SK-N-SH (cell line): ENCODE data around the gene ENKUR. TPM values are rescaled to one million over a fixed set of nuclear protein-coding genes. Genes with fewer than 3 reads are reported as not detected.

Experiments
- CTCF ChIA-PET: fragments of 300-600, 350-600 bp; formaldehyde crosslinking; extraction: SDS; loops from one replicate; lab custom pipeline; 2021; lab: Yijun Ruan, JAX
- POLR2A ChIA-PET: fragments of 350-600 bp; sonication (Branson Sonifier 250); formaldehyde crosslinking; extraction: SDS; loops from one replicate; lab custom pipeline; 2020; ENCODE audit warnings: antibody characterized with exemption, inconsistent platforms; lab: Yijun Ruan, JAX
- DNase-seq: peaks from one replicate; pipeline ENCODE4 v3.0.0; 2012
- H2AFZ ChIP-seq: fragments of 200-600 bp; sonication (generic); 2 replicates; pipeline ENCODE4 v1.8.1; 2016; ENCODE audit warnings: antibody characterized with exemption, mild to moderate bottlenecking, low read depth
- H3F3A ChIP-seq: fragments of 200-600 bp; sonication (generic); replicated peaks from 2 replicates; pipeline ENCODE3; 2016; ENCODE audit warnings: antibody characterized with exemption, mild to moderate bottlenecking; ENCODE audit not compliant: insufficient read depth
- H3K27ac ChIP-seq, 2 experiments: fragments of 200-500 bp in 1 of 2; fragments of 200-600 bp in 1 of 2; sonication (Bioruptor generic) in 1 of 2; sonication (generic), shearing (Covaris generic) in 1 of 2; 2 replicates each; pipeline versions ENCODE4 v1.5.1 to v1.6.1; 2014 to 2016; ENCODE audit warnings: low read depth in 2 of 2, inconsistent platforms in 1 of 2, low read length in 1 of 2, mild to moderate bottlenecking in 1 of 2, mixed read lengths in 1 of 2
- H3K27me3 ChIP-seq: fragments of 200-600 bp; sonication (generic), shearing (Covaris generic); 2 replicates; pipeline ENCODE4 v1.6.1; 2016; ENCODE audit warnings: mixed run types; ENCODE audit not compliant: insufficient read depth
- H3K36me3 ChIP-seq, 2 experiments: fragments of 200-500 bp in 1 of 2; fragments of 200-600 bp in 1 of 2; sonication (Bioruptor generic) in 1 of 2; sonication (generic) in 1 of 2; replicated peaks in 1 of 2; 2 replicates each; pipeline versions ENCODE3 to v1.5.1; 2014 to 2016; ENCODE audit warnings: low read length in 1 of 2, mild to moderate bottlenecking in 1 of 2; ENCODE audit not compliant: insufficient read depth in 2 of 2, control insufficient read depth in 1 of 2
- H3K4me1 ChIP-seq, 2 experiments: fragments of 200-500 bp in 1 of 2; fragments of 200-600 bp in 1 of 2; sonication (Bioruptor generic) in 1 of 2; sonication (generic), shearing (Covaris generic) in 1 of 2; 2 replicates each; pipeline versions ENCODE4 v1.5.1 to v1.6.1; 2014 to 2016; ENCODE audit warnings: low read depth in 1 of 2, low read length in 1 of 2, mixed run types in 1 of 2; ENCODE audit not compliant: insufficient read depth in 2 of 2, control insufficient read depth in 1 of 2
- H3K4me2 ChIP-seq: fragments of 200-600 bp; sonication (generic), shearing (Covaris generic); 2 replicates; pipeline ENCODE4 v1.6.1; 2017; ENCODE audit warnings: mixed run types
- H3K4me3 ChIP-seq, 2 experiments: fragments of 200-500 bp in 1 of 2; fragments of 200-600 bp in 1 of 2; sonication (Bioruptor generic) in 1 of 2; sonication (generic), shearing (Covaris generic) in 1 of 2; 2 replicates each; pipeline versions ENCODE4 v1.5.1 to v1.8.1; 2014 to 2016; ENCODE audit warnings: low read depth in 2 of 2, inconsistent platforms in 1 of 2, low read length in 1 of 2, mild to moderate bottlenecking in 1 of 2, mixed read lengths in 1 of 2, moderate library complexity in 1 of 2
- H3K79me2 ChIP-seq: fragments of 200-600 bp; sonication (generic); 2 replicates; pipeline ENCODE4 v1.8.1; 2017; ENCODE audit warnings: mild to moderate bottlenecking; ENCODE audit not compliant: insufficient read depth
- H3K9ac ChIP-seq: fragments of 200-600 bp; sonication (generic); 2 replicates; pipeline ENCODE4 v1.6.1; 2017; ENCODE audit warnings: mixed run types
- H3K9me2 ChIP-seq: fragments of 200-600 bp; sonication (generic); 2 replicates; pipeline ENCODE4 v1.6.1; 2017; ENCODE audit warnings: mixed run types
- H3K9me3 ChIP-seq: fragments of 200-600 bp; sonication (generic); 2 replicates; pipeline ENCODE4 v1.6.1; 2017; ENCODE audit warnings: mixed run types, mild to moderate bottlenecking, moderate library complexity
- H4K20me1 ChIP-seq: fragments of 200-600 bp; sonication (generic); 2 replicates; pipeline ENCODE4 v1.6.1; 2017; ENCODE audit warnings: mild to moderate bottlenecking, mixed run types; ENCODE audit not compliant: insufficient read depth
- CHD2 ChIP-seq: fragments of 150-350 bp; IDR thresholded peaks from 2 replicates; pipeline ENCODE4 v1.6.1; 2018; ENCODE audit warnings: low read length; ENCODE audit not compliant: partially characterized antibody
- EP300 ChIP-seq, 2 experiments: IDR thresholded peaks; 2 replicates each; pipeline versions ENCODE4 v1.4.0 to v1.6.1; 2012; ENCODE audit warnings: borderline replicate concordance in 1 of 2, low read depth in 1 of 2, low read length in 1 of 2
- EZH2phosphoT487 ChIP-seq: fragments of 200-600 bp; sonication (generic); IDR thresholded peaks from 2 replicates; pipeline ENCODE4 v1.6.1; 2017; ENCODE audit warnings: low read depth, mixed run types, mild to moderate bottlenecking, antibody characterized with exemption, moderate library complexity, borderline replicate concordance
- GATA2 ChIP-seq: sonication (generic); formaldehyde crosslinking; IDR thresholded peaks from 2 replicates; pipeline ENCODE4 v1.5.0; 2020; ENCODE audit warnings: mild to moderate bottlenecking, missing genetic modification reagents
- JUND ChIP-seq: IDR thresholded peaks from 2 replicates; pipeline ENCODE4 v1.4.0; 2012
- MXI1 ChIP-seq: IDR thresholded peaks from 2 replicates; pipeline ENCODE4 v1.6.1; 2012; ENCODE audit warnings: mild to moderate bottlenecking, low read depth, low read length, improper control_type of control experiment
- POLR2AphosphoS5 ChIP-seq: IDR thresholded peaks from 2 replicates; pipeline ENCODE4 v1.6.1; 2012; ENCODE audit warnings: low read depth, low read length
- RAD21 ChIP-seq: IDR thresholded peaks from 2 replicates; pipeline ENCODE4 v1.6.1; 2012; ENCODE audit warnings: mild to moderate bottlenecking, low read length
- SIN3A ChIP-seq: IDR thresholded peaks from 2 replicates; pipeline ENCODE4 v1.6.1; 2012; ENCODE audit warnings: low read depth, mild to moderate bottlenecking, low read length, moderate library complexity, borderline replicate concordance
- SMC3 ChIP-seq: IDR thresholded peaks from 2 replicates; pipeline ENCODE4 v1.6.1; 2012; ENCODE audit warnings: low read depth, low read length, improper control_type of control experiment
- TAF1 ChIP-seq: IDR thresholded peaks from 2 replicates; pipeline ENCODE4 v1.6.1; 2012; ENCODE audit warnings: low read depth, mild to moderate bottlenecking, low read length, moderate library complexity, borderline replicate concordance
- TEAD4 ChIP-seq: IDR thresholded peaks from 2 replicates; pipeline ENCODE4 v1.4.0; 2012; ENCODE audit warnings: mild to moderate bottlenecking, borderline replicate concordance; ENCODE audit not compliant: insufficient read depth
- YY1 ChIP-seq: IDR thresholded peaks from 2 replicates; pipeline ENCODE4 v1.4.0; 2012; ENCODE audit warnings: low read depth, mild to moderate bottlenecking
- WGBS: methylation state at CpG from one replicate; pipeline ENCODE4 v1.1.6; 2017; ENCODE audit warnings: low lambda C conversion rate; 5-methylcytosine and 5-hydroxymethylcytosine counted together
- polyA plus RNA-seq, 3 experiments: library from polyadenylated mRNA; depleted of rRNA; stranded (reverse); fragments of >200 nt; gene quantifications; 2 replicates each; pipeline ENCODE4 v1.2.3, GENCODE V29; 2012
- TF ChIP-seq, protein P1 (sequence below): IDR thresholded peaks from 2 replicates; pipeline ENCODE4 v1.4.0; 2012; ENCODE audit warnings: low read depth, borderline replicate concordance
- TF ChIP-seq, protein P2 (sequence below): fragments of 150-350 bp; IDR thresholded peaks from 2 replicates; pipeline ENCODE4 v1.6.1; 2016; ENCODE audit warnings: mild to moderate bottlenecking, low read depth, low read length
- TF ChIP-seq, protein P3 (sequence below): IDR thresholded peaks from 2 replicates; pipeline ENCODE4 v1.4.0; 2012; ENCODE audit warnings: low read depth
- TF ChIP-seq, protein P4 (sequence below): IDR thresholded peaks from 2 replicates; pipeline ENCODE4 v1.4.0; 2012; ENCODE audit warnings: low read depth, borderline replicate concordance
- TF ChIP-seq, protein P5 (sequence below): fragments of 150-350 bp; IDR thresholded peaks from 2 replicates; pipeline ENCODE4 v1.6.1; 2017; ENCODE audit warnings: antibody characterized with exemption, low read length, low read depth, borderline replicate concordance

ENKUR gene
- polyA plus RNA-seq, 1 of the 3 experiments (the other 2 are of a cell fraction): 0.13 TPM

DNA sequence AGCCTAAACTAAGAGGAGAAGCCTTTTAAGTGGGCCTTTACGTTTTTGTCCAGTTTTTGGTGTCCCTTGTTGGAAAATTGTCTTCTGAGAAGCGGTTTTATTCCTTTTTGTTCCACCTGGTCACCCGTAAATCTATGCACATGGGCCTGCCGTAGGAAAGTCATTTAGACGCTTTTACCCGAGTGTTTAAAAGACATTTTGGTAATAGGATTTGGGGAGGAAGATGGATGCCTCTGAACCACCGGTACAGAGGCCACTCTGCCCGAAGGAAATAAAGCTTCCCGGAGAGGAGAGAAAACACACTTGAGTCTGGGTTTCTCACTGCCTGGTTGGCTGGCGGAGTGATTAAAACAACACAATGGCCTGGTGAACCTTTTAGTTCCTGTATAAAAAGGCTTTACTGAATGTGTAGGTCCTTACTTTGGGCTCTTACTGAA is 1.2 kb upstream of the ENKUR start:
- peak; percentile 29 for DNase-seq
- ChIA-PET POLR2A (interaction anchor here (1.2 kb wide), 1 partner anchor 293 kb away, joined by 7 read pairs; no protein-coding TSS in a partner anchor), CTCF (interaction anchor here (0.7 to 1.8 kb wide), 3 partner anchors 63 to 374 kb away, joined by 3 to 8 read pairs (median 4); no protein-coding TSS in a partner anchor)
- peaks cover 11% of the 10 kb centered on the region; the same call in 1 of the 2 replicates for H3K79me2 ChIP-seq
- H3K27ac ChIP-seq: peak overlapping the region; percentile 89 to 98
- H3K9ac ChIP-seq: peak overlapping the region; percentile 78
- TF ChIP-seq YY1 (no peak), GATA2 (CRISPR knock-in tag) (no peak), JUND (no peak), TEAD4 (0 out of 2 replicates have a peak, but pooled peaks have one; percentile 0), SMC3 (no peak), CHD2 (no peak), POLR2AphosphoS5 (0 out of 2 replicates have a peak, but pooled peaks have one; percentile 12)
- TF ChIP-seq, protein P1, sequence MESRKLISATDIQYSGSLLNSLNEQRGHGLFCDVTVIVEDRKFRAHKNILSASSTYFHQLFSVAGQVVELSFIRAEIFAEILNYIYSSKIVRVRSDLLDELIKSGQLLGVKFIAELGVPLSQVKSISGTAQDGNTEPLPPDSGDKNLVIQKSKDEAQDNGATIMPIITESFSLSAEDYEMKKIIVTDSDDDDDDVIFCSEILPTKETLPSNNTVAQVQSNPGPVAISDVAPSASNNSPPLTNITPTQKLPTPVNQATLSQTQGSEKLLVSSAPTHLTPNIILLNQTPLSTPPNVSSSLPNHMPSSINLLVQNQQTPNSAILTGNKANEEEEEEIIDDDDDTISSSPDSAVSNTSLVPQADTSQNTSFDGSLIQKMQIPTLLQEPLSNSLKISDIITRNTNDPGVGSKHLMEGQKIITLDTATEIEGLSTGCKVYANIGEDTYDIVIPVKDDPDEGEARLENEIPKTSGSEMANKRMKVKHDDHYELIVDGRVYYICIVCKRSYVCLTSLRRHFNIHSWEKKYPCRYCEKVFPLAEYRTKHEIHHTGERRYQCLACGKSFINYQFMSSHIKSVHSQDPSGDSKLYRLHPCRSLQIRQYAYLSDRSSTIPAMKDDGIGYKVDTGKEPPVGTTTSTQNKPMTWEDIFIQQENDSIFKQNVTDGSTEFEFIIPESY: no peak
- TF ChIP-seq, protein P2, sequence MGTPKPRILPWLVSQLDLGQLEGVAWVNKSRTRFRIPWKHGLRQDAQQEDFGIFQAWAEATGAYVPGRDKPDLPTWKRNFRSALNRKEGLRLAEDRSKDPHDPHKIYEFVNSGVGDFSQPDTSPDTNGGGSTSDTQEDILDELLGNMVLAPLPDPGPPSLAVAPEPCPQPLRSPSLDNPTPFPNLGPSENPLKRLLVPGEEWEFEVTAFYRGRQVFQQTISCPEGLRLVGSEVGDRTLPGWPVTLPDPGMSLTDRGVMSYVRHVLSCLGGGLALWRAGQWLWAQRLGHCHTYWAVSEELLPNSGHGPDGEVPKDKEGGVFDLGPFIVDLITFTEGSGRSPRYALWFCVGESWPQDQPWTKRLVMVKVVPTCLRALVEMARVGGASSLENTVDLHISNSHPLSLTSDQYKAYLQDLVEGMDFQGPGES: no peak
- H3K27me3 ChIP-seq: no peaks in the 10 kb centered on the region
- peaks cover 12% of the 10 kb centered on the region for H3F3A ChIP-seq
- peak overlapping the region; percentile 92 for H3K4me2 ChIP-seq
- peaks cover 4 to 14% of the 10 kb centered on the region in 2 experiments; a peak in 2 of 4 replicates for H3K4me1 ChIP-seq
- H3K4me3 ChIP-seq: peak overlapping the region; percentile 72 to 74
- no peaks in the 10 kb centered on the region for H3K9me3 ChIP-seq
- H2AFZ ChIP-seq: peak overlapping the region; percentile 88
- 19% methylated on average over 10 of the region's 10 CpGs for WGBS
- H3K36me3 ChIP-seq: peaks cover 0 to 2% of the 10 kb centered on the region in 2 experiments
- no peaks in the 10 kb centered on the region for H4K20me1 ChIP-seq
- H3K9me2 ChIP-seq: no peaks in the 10 kb centered on the region

DNA sequence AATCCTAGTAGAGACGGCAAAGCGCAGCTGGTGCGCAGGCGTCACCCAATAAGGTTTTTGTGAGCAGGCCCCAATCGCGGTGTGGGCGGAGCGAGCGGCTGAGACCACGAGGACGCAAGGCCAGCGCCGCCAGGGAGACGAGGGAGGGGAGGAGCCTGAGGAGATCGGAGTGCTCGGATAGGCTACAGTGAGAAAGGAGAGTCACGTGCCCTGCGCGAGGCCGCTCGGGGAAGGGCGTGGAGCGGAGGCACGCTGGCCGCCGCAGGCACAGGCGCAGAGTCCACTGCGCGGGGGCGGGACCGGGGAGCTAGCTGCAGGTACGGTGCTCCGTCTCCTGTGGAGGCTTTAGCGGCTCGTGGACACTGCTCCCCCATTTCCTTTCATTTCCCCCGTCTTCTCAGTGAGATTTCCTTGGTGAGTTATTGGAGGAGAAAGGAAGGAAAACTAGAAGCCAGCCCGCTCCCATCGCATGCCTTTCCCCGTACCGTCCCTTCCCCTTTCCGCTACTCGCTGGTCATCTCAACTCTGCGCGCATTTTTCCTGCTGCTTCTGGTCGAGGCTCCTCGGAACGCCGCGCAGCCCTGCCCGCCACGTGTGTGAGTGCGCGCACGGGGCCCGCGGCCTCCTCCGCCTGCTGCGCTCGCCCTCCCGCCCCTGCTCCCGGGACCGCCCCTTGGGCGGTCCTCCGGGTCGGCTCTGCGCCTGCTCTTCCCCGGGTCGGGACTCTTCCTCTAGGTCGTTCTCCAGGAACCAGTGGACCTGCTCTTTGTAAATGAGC is 607 bp upstream of the ENKUR start, which contains the start of gene THNSL1:
THNSL1 (plus strand) TSS at position 237 of the 778 bp plus-strand sequence. CDS start 6,612 bp downstream, outside the sequence.
- Histone ChIP-seq H3K4me3 (peak within 1 kb of the TSS; percentile 72 to 74), H3K9me2 (no peaks in the 10 kb centered on the region), H3F3A (peaks cover 12% of the 10 kb centered on the region), H3K36me3 (no peaks in the 10 kb centered on the region), H3K27ac (peak within 1 kb of the TSS; percentile 89 to 98), H4K20me1 (no peaks in the 10 kb centered on the region), H3K4me1 (peaks cover 4 to 14% of the 10 kb centered on the region in 2 experiments; a peak in 2 of 4 replicates), H3K4me2 (peak within 1 kb of the TSS; percentile 92), H3K27me3 (no peaks in the 10 kb centered on the region), H3K79me2 (peaks cover 11% of the 10 kb centered on the region; the same call in 1 of the 2 replicates), H3K9me3 (no peaks in the 10 kb centered on the region), H3K9ac (peak within 1 kb of the TSS; percentile 78), H2AFZ (peak within 1 kb of the TSS; percentile 95)
- DNase-seq: peak; percentile 92
- ChIA-PET CTCF (interaction anchor here (1.0 to 1.8 kb wide), 4 partner anchors 27 to 374 kb away, joined by 3 to 8 read pairs (median 4); partner anchors contain the start of gene PRTFDC1), POLR2A (interaction anchor here (0.8 to 1.2 kb wide), 5 partner anchors 64 to 679 kb away, joined by 3 to 7 read pairs (median 4); partner anchors contain the start of genes ARHGAP21 and GPR158)
- WGBS: under 1% methylated on average over 43 of the region's 69 CpGs
- TF ChIP-seq EP300 (IDR thresholded peaks at IDR 0.05; ENCODE audit: borderline replicate concordance in 1 of 2, low read depth in 1 of 2, low read length in 1 of 2) (0 out of 4 replicates have a peak, but pooled peaks of 1 of the 2 experiments have one; percentile 8), TAF1 (peak; percentile 67), EZH2phosphoT487 (no peak), RAD21 (no peak), SIN3A (0 out of 2 replicates have a peak, but pooled peaks have one; percentile 8), MXI1 (peak; percentile 93)
- TF ChIP-seq, protein P3, sequence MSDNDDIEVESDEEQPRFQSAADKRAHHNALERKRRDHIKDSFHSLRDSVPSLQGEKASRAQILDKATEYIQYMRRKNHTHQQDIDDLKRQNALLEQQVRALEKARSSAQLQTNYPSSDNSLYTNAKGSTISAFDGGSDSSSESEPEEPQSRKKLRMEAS: peak; percentile 94
- TF ChIP-seq, protein P4, sequence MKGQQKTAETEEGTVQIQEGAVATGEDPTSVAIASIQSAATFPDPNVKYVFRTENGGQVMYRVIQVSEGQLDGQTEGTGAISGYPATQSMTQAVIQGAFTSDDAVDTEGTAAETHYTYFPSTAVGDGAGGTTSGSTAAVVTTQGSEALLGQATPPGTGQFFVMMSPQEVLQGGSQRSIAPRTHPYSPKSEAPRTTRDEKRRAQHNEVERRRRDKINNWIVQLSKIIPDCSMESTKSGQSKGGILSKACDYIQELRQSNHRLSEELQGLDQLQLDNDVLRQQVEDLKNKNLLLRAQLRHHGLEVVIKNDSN: peak; percentile 97
- TF ChIP-seq, protein P5, sequence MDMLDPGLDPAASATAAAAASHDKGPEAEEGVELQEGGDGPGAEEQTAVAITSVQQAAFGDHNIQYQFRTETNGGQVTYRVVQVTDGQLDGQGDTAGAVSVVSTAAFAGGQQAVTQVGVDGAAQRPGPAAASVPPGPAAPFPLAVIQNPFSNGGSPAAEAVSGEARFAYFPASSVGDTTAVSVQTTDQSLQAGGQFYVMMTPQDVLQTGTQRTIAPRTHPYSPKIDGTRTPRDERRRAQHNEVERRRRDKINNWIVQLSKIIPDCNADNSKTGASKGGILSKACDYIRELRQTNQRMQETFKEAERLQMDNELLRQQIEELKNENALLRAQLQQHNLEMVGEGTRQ: peak; percentile 89
